H7 (cell line): ENCODE data around the gene IRGC. TPM values are rescaled to one million over a fixed set of nuclear protein-coding genes. Genes with fewer than 3 reads are reported as not detected.

Experiments used
- DNase-seq: peaks from one replicate; pipeline ENCODE4 v3.0.0; 2012
- H3K27me3 ChIP-seq: 2 replicates; pipeline ENCODE4 v1.6.0; 2011; ENCODE audit warnings: mild to moderate bottlenecking, low read length; ENCODE audit not compliant: control insufficient read depth, insufficient read depth
- H3K36me3 ChIP-seq: replicated peaks from 2 replicates; pipeline ENCODE4 v1.5.1; 2011; ENCODE audit warnings: low read length; ENCODE audit not compliant: control insufficient read depth, insufficient read depth
- H3K4me3 ChIP-seq: 2 replicates; pipeline ENCODE4 v1.5.1; 2011; ENCODE audit warnings: low read depth, mild to moderate bottlenecking, control low read depth, low read length, moderate library complexity; ENCODE audit not compliant: insufficient read depth
- total RNA-seq: library from RNA; depleted of rRNA; stranded (reverse); fragments of >200 nt; shearing (Covaris generic); gene quantifications from 2 replicates; pipeline ENCODE4 v1.2.3, GENCODE V29; 2014; rRNA removed

The IRGC gene
- total RNA-seq, 1 experiment from 2014 or later, result not detected

GRCh38 chr19:43766755-43767043 is 50.8 kb downstream of the IRGC start:
- Histone ChIP-seq H3K27me3 (peaks cover 2% of the 10 kb centered on the region), H3K36me3 (no peaks in the 10 kb centered on the region), H3K4me3 (no peak overlapping the region)
- DNase-seq, result no peak

DNA sequence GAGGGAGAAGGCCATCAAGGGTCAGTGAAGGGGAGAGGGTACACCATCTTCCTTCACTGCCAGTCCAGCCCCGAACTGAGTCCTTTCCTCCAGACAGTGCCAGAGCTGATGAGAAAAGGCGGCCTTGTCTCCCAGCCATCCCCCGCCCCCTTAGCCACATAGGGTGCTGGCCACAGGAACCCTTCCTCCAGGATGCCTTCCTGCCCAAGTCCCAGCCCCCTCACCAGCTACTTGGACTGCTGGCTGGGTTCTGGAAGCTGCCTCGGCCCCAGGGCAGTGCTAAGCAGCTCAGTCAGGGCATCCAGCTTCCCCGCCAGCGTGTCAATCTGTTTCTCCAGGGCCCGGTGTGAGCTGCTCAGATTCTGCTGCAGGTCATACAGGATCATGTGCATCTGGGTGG is 51.4 kb downstream of the IRGC start:
- H3K36me3 ChIP-seq, result no peaks in the 10 kb centered on the region
- no peak overlapping the region for H3K4me3 ChIP-seq
- no peak for DNase-seq
- H3K27me3 ChIP-seq, result peaks cover 7% of the 10 kb centered on the region

DNA sequence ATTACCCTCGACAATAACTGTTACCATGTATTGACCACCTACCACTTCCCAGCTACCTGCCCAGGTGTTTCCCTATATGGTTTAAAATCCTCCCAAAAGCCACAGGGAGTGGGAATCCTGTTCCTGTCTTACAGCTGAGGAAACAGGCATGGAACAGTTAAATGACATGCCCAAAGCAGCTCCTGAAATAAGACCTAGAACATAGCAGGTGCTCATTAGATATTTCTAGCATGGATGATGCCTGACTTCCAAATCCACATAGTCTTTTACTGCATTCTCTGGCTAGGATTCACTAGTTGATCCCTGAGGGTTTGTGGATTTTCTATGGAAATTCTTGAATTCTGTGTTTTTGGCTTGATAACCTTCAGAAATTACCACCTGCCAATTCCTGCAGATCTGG is 51.9 kb downstream of the IRGC start:
- H3K36me3 ChIP-seq, result no peaks in the 10 kb centered on the region
- DNase-seq, result no peak
- peaks cover 12% of the 10 kb centered on the region for H3K27me3 ChIP-seq
- no peak overlapping the region for H3K4me3 ChIP-seq

DNA sequence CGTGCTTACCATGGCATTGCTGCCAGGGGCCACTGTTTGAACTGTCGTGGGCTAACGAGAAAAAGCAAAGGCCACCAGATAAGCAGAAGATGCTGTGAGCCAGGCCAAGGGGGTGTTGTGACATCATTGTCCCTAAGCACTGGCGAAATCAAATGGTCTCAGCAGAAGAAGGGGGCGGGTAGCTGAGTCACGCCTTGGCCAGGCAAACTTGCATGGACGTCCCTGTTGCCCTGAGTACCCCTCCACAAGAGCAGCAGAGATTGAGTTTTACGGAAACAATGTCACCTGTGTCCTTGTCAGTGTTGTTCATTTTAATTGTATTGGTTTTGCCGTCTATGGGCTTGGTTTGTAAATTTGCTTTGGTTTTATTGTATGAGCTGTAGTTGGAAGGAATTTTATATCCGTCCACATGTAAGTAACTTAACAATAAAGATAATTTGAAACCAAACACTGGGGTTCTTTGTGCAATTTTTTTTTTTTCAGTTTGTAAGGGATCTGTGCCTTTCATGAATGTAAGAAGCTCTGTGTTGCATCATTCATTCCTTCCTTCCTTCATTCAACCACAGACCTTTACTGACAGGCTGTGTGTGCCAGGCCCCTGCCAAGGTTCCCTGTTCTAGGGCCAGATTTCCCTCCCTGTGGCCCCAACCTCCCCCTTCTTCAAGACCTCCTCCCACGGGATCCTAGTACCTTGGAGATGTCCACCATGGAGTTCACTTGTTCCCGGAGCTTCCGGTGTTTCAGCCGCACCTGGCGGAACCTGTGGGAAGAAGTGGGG is 52.6 kb downstream of the IRGC start:
- H3K27me3 ChIP-seq, result peaks cover 18% of the 10 kb centered on the region
- H3K4me3 ChIP-seq, result no peak overlapping the region
- no peaks in the 10 kb centered on the region for H3K36me3 ChIP-seq
- DNase-seq, result no peak

- no peak for DNase-seq
- no peaks in the 10 kb centered on the region for H3K36me3 ChIP-seq
- H3K27me3 ChIP-seq, result peaks cover 26% of the 10 kb centered on the region
- H3K4me3 ChIP-seq, result no peak overlapping the region
Measured at GRCh38 chr19:43769256-43769655, 53.4 kb downstream of the IRGC start.

Other genes with a start within 250 kb of the IRGC start
- 3.5 and 7.9 TPM in 2 replicates for gene PHLDB3, start 211.3 kb upstream of the IRGC start, total RNA-seq
- gene ETHE1, start 188.9 kb upstream of the IRGC start, total RNA-seq, result 15.0 and 17.0 TPM in 2 replicates
- not detected in 2 replicates for gene ZNF575, start 182.9 kb upstream of the IRGC start, total RNA-seq
- 44.9 and 58.8 TPM in 2 replicates for gene XRCC1, start 140.5 kb upstream of the IRGC start, total RNA-seq
- 4.9 and 6.2 TPM in 2 replicates for gene PINLYP, start 140.3 kb upstream of the IRGC start, total RNA-seq
- gene IRGQ, start 119.9 kb upstream of the IRGC start, total RNA-seq, result 11.2 and 16.5 TPM in 2 replicates
- gene ZNF576, start 119.5 kb upstream of the IRGC start, total RNA-seq, result 12.3 and 18.6 TPM in 2 replicates
- 0.21 and 0.26 TPM in 2 replicates for gene SRRM5, start 104.0 kb upstream of the IRGC start, total RNA-seq
- gene ZNF428, start 96.4 kb upstream of the IRGC start, total RNA-seq, result 59.0 and 70.5 TPM in 2 replicates
- gene CADM4, start 76.2 kb upstream of the IRGC start, total RNA-seq, result 9.9 and 12.3 TPM in 2 replicates
- 16.9 and 31.0 TPM in 2 replicates for gene PLAUR, start 45.9 kb upstream of the IRGC start, total RNA-seq
- gene SMG9, start 38.9 kb downstream of the IRGC start, total RNA-seq, result 23.4 and 33.6 TPM in 2 replicates
- 0.62 and 1.1 TPM in 2 replicates for gene KCNN4, start 64.9 kb downstream of the IRGC start, total RNA-seq
- 0.21 and 1.8 TPM in 2 replicates for gene LYPD5, start 86.4 kb downstream of the IRGC start, total RNA-seq
- gene ZNF283, start 111.2 kb downstream of the IRGC start, total RNA-seq, result 0.55 and 2.0 TPM in 2 replicates
- 0.90 and 1.2 TPM in 2 replicates for gene ZNF404, start 167.9 kb downstream of the IRGC start, total RNA-seq
- gene ZNF45, start 219.2 kb downstream of the IRGC start, total RNA-seq, result 11.6 and 11.9 TPM in 2 replicates
- 2.2 and 3.0 TPM in 2 replicates for gene ZNF221, start 235.2 kb downstream of the IRGC start, total RNA-seq